ENCODE measurements around the gene TRIP4. TPM values are rescaled to one million over a fixed set of nuclear protein-coding genes. Genes with fewer than 3 reads are reported as not detected.

The TRIP4 gene
- total RNA-seq, 1 experiment from 2014 or later, result 21.7 TPM

GRCh38 chr15:64396789-64397188, 9.2 kb downstream of the TRIP4 start:
- no peak overlapping the region for H3T11ph ChIP-seq (ENCODE audit: low read length)
- H4K91ac ChIP-seq (ENCODE audit: insufficient read length, low read depth, low read length), result no peak overlapping the region
- no peaks in the 10 kb centered on the region for H3K9me3 ChIP-seq (ENCODE audit: control insufficient read depth, low read depth, low read length)
- no peak overlapping the region for H3K18ac ChIP-seq (ENCODE audit: insufficient read length, low read depth, low read length)
- no peaks in the 10 kb centered on the region for H3K79me1 ChIP-seq (ENCODE audit: insufficient read depth, low read depth, low read length, poor library complexity, severe bottlenecking)
- no peak overlapping the region for H2BK5ac ChIP-seq (ENCODE audit: insufficient read length, low read length)
- H3K4me2 ChIP-seq (ENCODE audit: insufficient read depth, insufficient read length, low read length), result no peak overlapping the region
- no peak overlapping the region for H3K27ac ChIP-seq (ENCODE audit: insufficient read length, low read depth, low read length)
- H3K4me1 ChIP-seq (ENCODE audit: insufficient read depth, low read length), result no peaks in the 10 kb centered on the region
- no peaks in the 10 kb centered on the region for H3K9me3 Mint-ChIP-seq
- H3K27ac Mint-ChIP-seq, result no peak overlapping the region
- H3K4me1 Mint-ChIP-seq, result no peaks in the 10 kb centered on the region
- H2AFZ ChIP-seq (ENCODE audit: low read length), result no peak overlapping the region
- no peak overlapping the region for H3K56ac ChIP-seq (ENCODE audit: insufficient read length, low read depth, low read length)
- H3K4ac ChIP-seq (ENCODE audit: low read depth, low read length), result no peak overlapping the region
- no peaks in the 10 kb centered on the region for H3K79me2 ChIP-seq (ENCODE audit: insufficient read depth, low read length)
- H2BK12ac ChIP-seq (ENCODE audit: insufficient read length, low read depth, low read length), result no peak overlapping the region
- H2BK120ac ChIP-seq (ENCODE audit: low read depth, low read length, poor library complexity, severe bottlenecking), result no peak overlapping the region
- H2BK15ac ChIP-seq (ENCODE audit: low read depth, low read length), result no peak overlapping the region
- no peaks in the 10 kb centered on the region for H3K23me2 ChIP-seq (ENCODE audit: insufficient read length, low read depth, low read length, poor library complexity, severe bottlenecking)
- TF ChIP-seq, protein P1, sequence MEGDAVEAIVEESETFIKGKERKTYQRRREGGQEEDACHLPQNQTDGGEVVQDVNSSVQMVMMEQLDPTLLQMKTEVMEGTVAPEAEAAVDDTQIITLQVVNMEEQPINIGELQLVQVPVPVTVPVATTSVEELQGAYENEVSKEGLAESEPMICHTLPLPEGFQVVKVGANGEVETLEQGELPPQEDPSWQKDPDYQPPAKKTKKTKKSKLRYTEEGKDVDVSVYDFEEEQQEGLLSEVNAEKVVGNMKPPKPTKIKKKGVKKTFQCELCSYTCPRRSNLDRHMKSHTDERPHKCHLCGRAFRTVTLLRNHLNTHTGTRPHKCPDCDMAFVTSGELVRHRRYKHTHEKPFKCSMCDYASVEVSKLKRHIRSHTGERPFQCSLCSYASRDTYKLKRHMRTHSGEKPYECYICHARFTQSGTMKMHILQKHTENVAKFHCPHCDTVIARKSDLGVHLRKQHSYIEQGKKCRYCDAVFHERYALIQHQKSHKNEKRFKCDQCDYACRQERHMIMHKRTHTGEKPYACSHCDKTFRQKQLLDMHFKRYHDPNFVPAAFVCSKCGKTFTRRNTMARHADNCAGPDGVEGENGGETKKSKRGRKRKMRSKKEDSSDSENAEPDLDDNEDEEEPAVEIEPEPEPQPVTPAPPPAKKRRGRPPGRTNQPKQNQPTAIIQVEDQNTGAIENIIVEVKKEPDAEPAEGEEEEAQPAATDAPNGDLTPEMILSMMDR (conservative IDR thresholded peaks at IDR 0.05), result no peak
- H4K5ac ChIP-seq (ENCODE audit: insufficient read length, low read depth, low read length), result no peak overlapping the region
- no peak overlapping the region for H3K4me3 Mint-ChIP-seq
- no peak for DNase-seq
- H3K36me3 Mint-ChIP-seq (ENCODE audit: insufficient read depth in 1 of 3, low read depth in 3 of 3), result peaks cover 21 to 62% (median 47%) of the 10 kb centered on the region in 3 experiments; a peak in 6 of 7 replicates
- H4K20me1 ChIP-seq (ENCODE audit: control insufficient read depth, insufficient read depth, insufficient read length), result no peaks in the 10 kb centered on the region
- H3K27me3 Mint-ChIP-seq (ENCODE audit: low read depth), result no peaks in the 10 kb centered on the region
- H2AK5ac ChIP-seq (ENCODE audit: insufficient read length, low read length), result no peak overlapping the region
- no peaks in the 10 kb centered on the region for H3K27me3 ChIP-seq (ENCODE audit: insufficient read depth, low read length)
- H3K14ac ChIP-seq (ENCODE audit: insufficient read depth, low read length), result no peak overlapping the region
- WGBS (ENCODE audit: extremely low coverage, insufficient read length, low lambda C conversion rate), result no CpG with 5 or more reads among the region's 5 CpGs
- no peak overlapping the region for H3K23ac ChIP-seq (ENCODE audit: insufficient read length, low read depth, low read length)
- H3K9ac ChIP-seq (ENCODE audit: extremely low read depth, insufficient read length, low read length), result no peak overlapping the region
- no peak overlapping the region for H2BK20ac ChIP-seq (ENCODE audit: low read depth, low read length, poor library complexity, severe bottlenecking)
- H4K8ac ChIP-seq (replicated peaks; ENCODE audit: insufficient read length, low read depth, low read length), result no peak overlapping the region
